Skeletal muscle tissue (tissue), 5 donors: Measurements from ENCODE around the gene KCNK4. TPM values are rescaled to one million over a fixed set of nuclear protein-coding genes. Genes with fewer than 3 reads are reported as not detected.

Source experiments
- H3K27ac ChIP-seq: one replicate; pipeline ENCODE4 v1.7.0; 2013; ENCODE audit warnings: mild to moderate bottlenecking, low read depth, low read length, inconsistent platforms
- H3K27me3 ChIP-seq, 3 donors: one replicate each; pipeline ENCODE4 v1.7.0; 2013; ENCODE audit warnings: low read length in 3 of 3; ENCODE audit not compliant: control insufficient read depth in 3 of 3, insufficient read depth in 3 of 3
- H3K36me3 ChIP-seq, 3 donors: one replicate each; pipeline ENCODE4 v1.7.0; 2013; ENCODE audit warnings: low read length in 3 of 3; ENCODE audit not compliant: control insufficient read depth in 3 of 3, insufficient read depth in 3 of 3
- H3K4me1 ChIP-seq, 3 donors: one replicate each; pipeline ENCODE4 v1.7.0; 2013; ENCODE audit warnings: low read length in 3 of 3, mild to moderate bottlenecking in 3 of 3; ENCODE audit not compliant: control insufficient read depth in 3 of 3, insufficient read depth in 3 of 3
- H3K4me3 ChIP-seq, 3 donors: one replicate each; pipeline ENCODE4 v1.7.0; 2013; ENCODE audit warnings: low read length in 3 of 3
- H3K9ac ChIP-seq, 3 donors: one replicate each; pipeline ENCODE4 v1.7.0; 2013; ENCODE audit warnings: low read length in 3 of 3, mild to moderate bottlenecking in 3 of 3, moderate library complexity in 2 of 3, low read depth in 1 of 3
- H3K9me3 ChIP-seq, 3 donors: one replicate each; pipeline ENCODE4 v1.7.0; 2013; ENCODE audit warnings: low read length in 3 of 3; ENCODE audit not compliant: control insufficient read depth in 3 of 3
- small RNA-seq: library from RNA; depleted of rRNA; stranded (forward); fragments of <200 nt; gene quantifications from one replicate; pipeline ENCODE3, GENCODE V24; 2014
- total RNA-seq: library from RNA; depleted of rRNA; stranded (reverse); fragments of >200 nt; gene quantifications from one replicate; pipeline ENCODE4 v1.2.3, GENCODE V29; 2014
- donor health status: Osteomylitis.

The KCNK4 gene
- total RNA-seq, 1 donor from 2014 or later: not detected

DNA sequence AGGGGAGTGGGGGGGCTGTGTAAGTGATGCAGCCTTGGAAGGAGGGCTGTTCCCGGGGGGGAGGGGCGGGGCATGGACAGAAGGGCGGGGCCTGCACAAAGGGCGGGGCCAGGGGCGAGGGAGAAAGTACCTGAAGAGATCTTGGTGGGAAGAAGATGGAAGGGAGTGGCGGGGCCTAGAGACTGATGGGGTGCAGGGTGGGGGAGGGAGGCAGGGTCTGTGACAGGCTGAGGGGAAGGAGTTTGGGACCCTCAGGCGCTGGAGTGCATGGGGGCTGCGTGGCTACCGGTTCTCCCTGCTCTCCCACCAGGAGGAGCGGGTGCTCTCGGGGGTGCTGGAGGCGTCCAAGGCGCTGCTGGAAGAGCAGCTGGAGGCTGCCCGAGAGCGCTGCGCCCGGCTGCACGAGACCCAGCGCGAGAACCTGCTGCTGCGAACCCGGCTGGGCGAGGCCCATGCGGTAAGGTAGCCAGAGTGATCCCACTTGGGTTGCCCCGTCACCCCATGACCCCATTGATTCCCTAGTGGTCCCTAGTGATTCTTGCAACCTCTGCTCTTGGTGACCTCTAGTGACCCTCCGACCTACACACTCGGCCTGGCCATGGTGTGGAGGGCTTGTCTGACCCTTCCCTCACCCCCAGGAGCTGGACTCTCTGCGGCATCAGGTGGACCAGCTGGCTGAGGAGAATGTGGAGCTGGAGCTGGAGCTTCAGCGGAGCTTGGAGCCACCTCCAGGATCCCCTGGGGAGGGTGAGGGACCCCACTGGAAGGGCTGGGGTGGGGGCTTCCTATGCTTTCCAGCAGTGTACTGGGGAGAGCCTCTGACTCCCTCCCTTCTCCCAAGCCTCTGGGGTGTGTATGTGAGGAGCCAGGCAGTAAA is 52.0 kb downstream of the KCNK4 start:
- H3K27me3 ChIP-seq: no peaks in the 10 kb centered on the region

DNA sequence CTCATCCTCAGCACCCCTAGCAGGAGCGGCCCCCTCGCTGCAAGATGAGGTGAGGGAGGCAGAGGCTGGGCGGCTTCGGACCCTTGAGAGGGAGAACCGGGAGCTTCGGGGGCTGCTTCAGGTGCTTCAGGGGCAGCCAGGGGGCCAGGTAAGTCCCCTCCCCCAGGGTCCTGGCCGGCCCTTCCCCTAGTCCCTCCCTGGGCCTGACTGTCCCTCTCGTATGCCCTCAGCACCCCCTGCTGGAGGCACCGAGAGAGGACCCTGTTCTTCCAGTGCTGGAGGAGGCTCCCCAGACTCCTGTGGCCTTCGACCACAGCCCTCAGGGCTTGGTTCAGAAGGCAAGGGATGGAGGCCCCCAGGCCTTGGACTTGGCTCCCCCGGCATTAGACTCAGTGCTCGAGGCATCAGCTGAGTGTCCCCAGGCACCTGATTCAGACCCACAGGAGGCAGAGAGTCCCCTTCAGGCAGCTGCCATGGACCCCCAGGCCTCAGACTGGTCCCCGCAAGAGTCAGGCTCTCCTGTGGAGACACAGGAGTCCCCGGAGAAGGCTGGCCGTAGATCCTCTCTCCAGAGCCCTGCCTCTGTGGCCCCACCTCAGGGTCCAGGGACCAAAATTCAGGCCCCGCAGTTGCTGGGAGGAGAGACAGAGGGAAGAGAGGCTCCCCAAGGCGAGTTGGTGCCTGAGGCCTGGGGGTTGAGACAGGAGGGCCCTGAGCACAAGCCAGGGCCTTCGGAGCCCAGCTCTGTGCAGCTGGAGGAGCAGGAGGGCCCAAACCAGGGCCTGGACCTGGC is 52.9 kb downstream of the KCNK4 start:
- Histone ChIP-seq H3K4me1 (peaks cover 6 to 11% (median 7%) of the 10 kb centered on the region in 3 donors), H3K4me3 (no peak overlapping the region), H3K36me3 (no peaks in the 10 kb centered on the region), H3K27me3 (no peaks in the 10 kb centered on the region), H3K9me3 (no peaks in the 10 kb centered on the region), H3K27ac (no peak overlapping the region), H3K9ac (no peak overlapping the region)

More for the DNA sequence above, 52.0 kb downstream of the KCNK4 start:
- Histone ChIP-seq H3K9me3 (no peaks in the 10 kb centered on the region), H3K4me1 (peaks cover 6 to 11% (median 7%) of the 10 kb centered on the region in 3 donors), H3K36me3 (no peaks in the 10 kb centered on the region), H3K9ac (no peak overlapping the region), H3K4me3 (peak overlapping the region in 1 of 3 donors; percentile 73), H3K27ac (no peak overlapping the region)

DNA sequence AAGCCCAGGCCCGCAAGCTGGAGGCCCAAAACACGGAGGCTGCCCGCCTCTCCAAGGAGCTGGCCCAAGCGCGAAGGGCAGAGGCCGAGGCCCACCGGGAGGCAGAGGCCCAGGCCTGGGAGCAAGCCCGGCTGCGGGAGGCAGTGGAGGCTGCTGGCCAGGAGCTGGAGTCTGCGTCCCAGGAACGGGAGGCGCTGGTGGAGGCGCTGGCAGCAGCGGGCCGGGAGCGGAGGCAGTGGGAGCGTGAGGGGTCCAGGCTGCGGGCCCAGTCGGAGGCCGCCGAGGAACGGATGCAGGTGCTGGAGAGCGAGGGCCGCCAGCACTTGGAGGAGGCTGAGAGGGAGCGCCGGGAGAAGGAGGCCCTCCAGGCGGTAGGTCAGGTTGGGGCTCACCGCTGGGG is 53.7 kb downstream of the KCNK4 start:
- Histone ChIP-seq H3K9me3 (no peaks in the 10 kb centered on the region), H3K9ac (no peak overlapping the region), H3K27me3 (no peaks in the 10 kb centered on the region), H3K36me3 (no peaks in the 10 kb centered on the region), H3K4me1 (peaks cover 6 to 11% (median 7%) of the 10 kb centered on the region in 3 donors), H3K4me3 (no peak overlapping the region), H3K27ac (no peak overlapping the region)

DNA sequence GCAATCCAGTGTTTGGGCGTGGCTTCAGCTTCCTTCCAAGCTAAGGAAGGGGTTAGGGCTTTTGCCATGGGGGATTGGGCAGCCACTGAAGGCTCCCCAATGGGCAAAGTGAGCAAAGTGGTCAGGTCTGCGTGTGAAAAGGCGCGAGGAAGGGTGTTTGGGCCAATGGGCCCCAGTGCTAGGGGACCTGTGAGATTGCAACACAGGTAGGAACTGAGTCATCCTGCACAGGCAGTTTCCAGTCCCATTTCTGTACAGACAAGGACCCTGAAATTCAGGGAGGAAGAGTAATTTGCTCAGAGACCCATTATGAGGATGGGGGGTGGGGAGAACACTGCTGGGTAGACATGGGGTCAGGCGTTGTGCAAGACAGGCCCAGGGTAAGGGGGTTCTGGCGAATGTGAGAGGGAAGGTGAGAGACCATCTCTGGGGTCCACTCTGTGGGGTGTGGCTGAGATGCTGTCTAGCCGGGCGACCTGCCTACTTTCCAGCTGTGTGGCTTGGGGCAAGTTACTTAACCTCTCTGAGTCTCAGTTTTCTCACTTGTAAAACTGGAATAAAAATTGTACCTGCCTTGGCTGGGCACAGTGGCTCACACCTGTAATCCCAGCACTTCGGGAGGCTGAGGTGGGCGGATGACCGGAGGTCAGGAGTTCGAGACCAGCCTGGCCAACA is 56.2 kb downstream of the KCNK4 start:
- no peak overlapping the region for H3K4me3 ChIP-seq
- no peaks in the 10 kb centered on the region for H3K36me3 ChIP-seq
- peaks cover 0 to 4% (median 0%) of the 10 kb centered on the region in 3 donors for H3K27me3 ChIP-seq
- H3K27ac ChIP-seq: no peak overlapping the region
- peaks cover 0 to 5% (median 2%) of the 10 kb centered on the region in 3 donors for H3K4me1 ChIP-seq
- H3K9ac ChIP-seq: no peak overlapping the region
- H3K9me3 ChIP-seq: no peaks in the 10 kb centered on the region

DNA sequence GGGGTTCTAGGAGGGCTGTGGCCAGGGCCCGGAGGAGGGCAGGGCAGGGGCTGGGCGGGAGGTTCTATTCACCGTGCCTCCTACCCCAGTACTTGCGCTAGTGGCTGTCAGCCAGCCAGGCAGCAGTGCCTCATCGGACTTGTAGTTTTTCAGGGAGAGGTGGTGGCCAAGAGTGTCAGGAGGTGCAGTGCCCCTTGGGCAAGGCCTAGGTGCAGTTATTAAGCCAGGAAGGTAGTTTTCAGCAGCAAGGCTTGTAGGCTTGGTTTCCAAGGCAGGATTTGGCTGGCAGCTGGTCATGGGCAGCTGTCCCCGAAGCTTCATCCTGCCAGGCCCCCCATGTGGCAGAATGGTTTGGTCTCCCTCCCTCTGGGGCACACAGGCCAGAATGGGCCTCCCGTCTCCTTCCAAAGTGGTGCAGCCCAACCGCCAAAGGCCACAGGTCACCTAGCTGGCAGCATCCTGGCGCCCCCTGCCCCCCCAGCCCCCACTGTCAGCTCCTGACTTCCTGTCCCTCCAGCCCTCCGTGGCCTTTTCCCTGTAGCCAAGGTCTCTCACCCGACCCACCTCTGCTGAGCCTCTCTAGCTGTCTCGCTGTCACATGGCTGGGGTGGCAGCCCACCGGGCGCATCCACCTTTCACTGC is 57.4 kb downstream of the KCNK4 start:
- H3K4me1 ChIP-seq: no peaks in the 10 kb centered on the region
- H3K27me3 ChIP-seq: peaks cover 0 to 10% (median 3%) of the 10 kb centered on the region in 3 donors
- H3K9me3 ChIP-seq: no peaks in the 10 kb centered on the region
- H3K4me3 ChIP-seq: no peak overlapping the region
- no peak overlapping the region for H3K9ac ChIP-seq
- H3K27ac ChIP-seq: no peak overlapping the region
- H3K36me3 ChIP-seq: no peaks in the 10 kb centered on the region

DNA sequence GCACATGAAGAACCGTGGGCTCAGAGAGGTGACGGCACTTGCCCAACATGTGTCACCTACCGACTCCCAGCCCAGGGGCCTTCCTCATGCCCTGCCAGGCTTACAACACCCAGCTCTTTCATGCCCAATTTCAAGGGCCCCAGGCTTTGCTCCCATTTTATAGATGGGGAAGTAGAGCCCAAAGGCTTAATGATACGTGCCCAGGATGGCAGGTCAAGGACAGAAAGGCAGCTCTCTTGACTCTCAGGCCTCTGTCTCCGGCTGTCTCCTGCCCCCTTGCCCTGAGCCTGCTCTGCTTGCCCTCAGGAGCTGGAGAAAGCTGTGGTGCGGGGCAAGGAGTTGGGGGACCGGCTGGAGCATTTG is 57.9 kb downstream of the KCNK4 start:
- H3K4me1 ChIP-seq: no peaks in the 10 kb centered on the region
- H3K27ac ChIP-seq: no peak overlapping the region
- no peaks in the 10 kb centered on the region for H3K36me3 ChIP-seq
- H3K9me3 ChIP-seq: no peaks in the 10 kb centered on the region
- H3K4me3 ChIP-seq: no peak overlapping the region
- peaks cover 0 to 11% (median 5%) of the 10 kb centered on the region in 3 donors for H3K27me3 ChIP-seq
- H3K9ac ChIP-seq: no peak overlapping the region

DNA sequence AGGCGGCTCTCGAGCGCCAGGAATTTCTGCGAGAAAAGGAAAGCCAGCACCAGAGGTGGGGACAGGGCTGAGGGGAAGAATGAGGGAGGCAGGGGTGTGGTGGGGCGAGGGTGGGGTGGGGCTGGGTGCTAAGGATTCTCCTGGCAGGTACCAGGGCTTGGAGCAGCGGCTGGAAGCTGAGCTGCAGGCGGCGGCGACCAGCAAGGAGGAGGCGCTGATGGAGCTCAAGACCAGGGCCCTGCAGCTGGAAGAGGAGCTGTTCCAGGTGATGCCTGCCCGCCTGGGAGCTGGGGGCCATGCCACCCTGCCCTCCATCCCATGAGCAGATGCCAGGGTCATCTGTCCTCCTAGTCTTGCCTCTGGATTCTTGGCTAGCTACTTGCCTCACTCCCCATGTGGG is 58.3 kb downstream of the KCNK4 start:
- no peaks in the 10 kb centered on the region for H3K4me1 ChIP-seq
- H3K4me3 ChIP-seq: no peak overlapping the region
- peaks cover 0 to 15% (median 5%) of the 10 kb centered on the region in 3 donors for H3K27me3 ChIP-seq
- no peaks in the 10 kb centered on the region for H3K9me3 ChIP-seq
- H3K27ac ChIP-seq: no peak overlapping the region
- H3K36me3 ChIP-seq: no peaks in the 10 kb centered on the region
- H3K9ac ChIP-seq: no peak overlapping the region

Small RNAs within 50 kb of the gene (small RNA-seq; reads per million reads assigned to genes)
- gene MIR7155: 0.07 reads per million
- gene RF00019: not detected

Other genes starting within 250 kb of the KCNK4 start
- gene MACROD1, start 125.2 kb upstream of the KCNK4 start, total RNA-seq: 91.9 TPM
- gene STIP1, start 105.1 kb upstream of the KCNK4 start, total RNA-seq: 69.9 TPM
- gene FERMT3, start 84.6 kb upstream of the KCNK4 start, total RNA-seq: 4.7 TPM
- gene TRPT1, start 65.1 kb upstream of the KCNK4 start, total RNA-seq: 53.2 TPM
- 17.2 TPM for gene NUDT22, start 65.0 kb upstream of the KCNK4 start, total RNA-seq
- gene DNAJC4, start 60.8 kb upstream of the KCNK4 start, total RNA-seq: 18.8 TPM
- gene VEGFB, start 56.7 kb upstream of the KCNK4 start, total RNA-seq: 24.5 TPM
- gene FKBP2, start 50.2 kb upstream of the KCNK4 start, total RNA-seq: 26.1 TPM
- gene PPP1R14B, start 44.4 kb upstream of the KCNK4 start, total RNA-seq: 95.0 TPM
- 9.4 TPM for gene PLCB3, start 39.8 kb upstream of the KCNK4 start, total RNA-seq
- 23.5 TPM for gene BAD, start 6.6 kb upstream of the KCNK4 start, total RNA-seq
- gene GPR137, start 5.5 kb upstream of the KCNK4 start, total RNA-seq: 6.3 TPM
- not detected for gene CATSPERZ, start 9.1 kb downstream of the KCNK4 start, total RNA-seq
- gene ESRRA, start 14.2 kb downstream of the KCNK4 start, total RNA-seq: 35.0 TPM
- 247 TPM for gene TRMT112, start 26.3 kb downstream of the KCNK4 start, total RNA-seq
- 144 TPM for gene PRDX5, start 26.8 kb downstream of the KCNK4 start, total RNA-seq
- 2.6 TPM for gene CCDC88B, start 48.9 kb downstream of the KCNK4 start, total RNA-seq
- gene RPS6KA4, start 67.9 kb downstream of the KCNK4 start, total RNA-seq: 13.6 TPM